K562 (cell line): ENCODE results near the gene RXRB. TPM values are rescaled to one million over a fixed set of nuclear protein-coding genes. Genes with fewer than 3 reads are reported as not detected.

Experiments used
- ARNT ChIP-seq, 2 experiments: fragments of 450-650 bp; IDR thresholded peaks; 2 replicates each; pipeline ENCODE4 v1.6.1; 2016; ENCODE audit warnings: mild to moderate bottlenecking in 1 of 2
- HDGF ChIP-seq: fragments of 450-650 bp; IDR thresholded peaks from 2 replicates; pipeline ENCODE4 v1.6.1; 2016
- MAFK ChIP-seq: IDR thresholded peaks from 2 replicates; pipeline ENCODE4 v1.6.1; 2011; ENCODE audit warnings: low read length, improper control_type of control experiment
- MEF2A ChIP-seq: IDR thresholded peaks from 2 replicates; pipeline ENCODE4 v1.6.1; 2011; ENCODE audit warnings: low read depth, mild to moderate bottlenecking, low read length, moderate library complexity; ENCODE audit not compliant: control insufficient read depth
- MYC ChIP-seq, 2 experiments: fragments of 250-450 bp in 1 of 2; sonication (Bioruptor Pico) in 1 of 2; IDR thresholded peaks; 2 replicates each; pipeline versions ENCODE4 v1.5.1 to v1.6.1; 2012 to 2021; ENCODE audit warnings: low read depth in 2 of 2, borderline replicate concordance in 1 of 2, improper control_type of control experiment in 1 of 2, low read length in 1 of 2, mild to moderate bottlenecking in 1 of 2, moderate library complexity in 1 of 2
- NR2C2 ChIP-seq, 2 experiments: fragments of 200-800 bp in 1 of 2; sonication (Bioruptor generic) in 1 of 2; sonication (generic) in 1 of 2; formaldehyde crosslinking in 1 of 2; IDR thresholded peaks; 2 replicates each; pipeline versions ENCODE4 v1.6.1 to v1.8.0; 2016 to 2022; ENCODE audit warnings: mild to moderate bottlenecking in 1 of 2, missing compliant biosample characterization in 1 of 2, missing genetic modification characterization in 1 of 2, missing genetic modification reagents in 1 of 2
- NUFIP1 ChIP-seq: fragments of 450-650 bp; IDR thresholded peaks from 2 replicates; pipeline ENCODE4 v1.6.1; 2018; ENCODE audit not compliant: partially characterized antibody
- RB1 ChIP-seq: fragments of 450-650 bp; IDR thresholded peaks from 2 replicates; pipeline ENCODE4 v1.6.1; 2017; ENCODE audit warnings: low read depth, mild to moderate bottlenecking
- SAFB ChIP-seq: fragments of 200-400 bp; formaldehyde crosslinking; IDR thresholded peaks from 2 replicates; pipeline ENCODE4 v1.6.1; 2017; ENCODE audit warnings: low read depth, low read length, borderline replicate concordance
- SIN3A ChIP-seq, 2 experiments: fragments of 150-350 bp in 1 of 2; IDR thresholded peaks; 2 replicates each; pipeline ENCODE4 v1.6.1; 2011 to 2016; ENCODE audit warnings: borderline replicate concordance in 2 of 2, low read depth in 2 of 2, low read length in 2 of 2, mild to moderate bottlenecking in 2 of 2, moderate library complexity in 2 of 2; ENCODE audit not compliant: control insufficient read depth in 1 of 2
- SMARCE1 ChIP-seq: fragments of 450-650 bp; IDR thresholded peaks from 2 replicates; pipeline ENCODE4 v1.7.1; 2016; ENCODE audit warnings: mild to moderate bottlenecking
- TOE1 ChIP-seq, 2 experiments: fragments of 450-650 bp in 1 of 2; sonication (generic) in 1 of 2; formaldehyde crosslinking in 1 of 2; IDR thresholded peaks; 2 replicates each; pipeline versions ENCODE4 v1.7.1 to v1.8.0; 2016 to 2022; ENCODE audit warnings: borderline replicate concordance in 2 of 2, mild to moderate bottlenecking in 2 of 2, antibody characterized with exemption in 1 of 2, inconsistent platforms in 1 of 2, low read depth in 1 of 2, missing genetic modification reagents in 1 of 2, moderate library complexity in 1 of 2
- ZNF507 ChIP-seq: conservative IDR thresholded peaks from 2 replicates; pipeline ENCODE4 v1.6.1; 2017; ENCODE audit warnings: missing genetic modification characterization, missing compliant biosample characterization
- polyA plus RNA-seq, 8 experiments: library from polyadenylated mRNA; depleted of rRNA in 4 of 8; stranded (reverse) in 5 of 8; unstranded in 3 of 8; fragments of >200 nt; fragmentation: Nextera tagmentation in 2 of 8; fragmentation: Illumina TruSeq in 1 of 8; extraction: Ambion mirVana in 2 of 8; extraction: Trizol in 1 of 8; gene quantifications; 2 replicates each; pipeline versions ENCODE4 v1.2.1 to v1.2.3, GENCODE V29; 2011 to 2014; ENCODE audit warnings: inconsistent platforms in 1 of 8, missing spikeins in 1 of 8
- total RNA-seq, 7 experiments: library from RNA; depleted of rRNA in 6 of 7; stranded (reverse); fragments of >200 nt in 6 of 7; fragmentation: Illumina TruSeq in 2 of 7; extraction: Trizol in 2 of 7; gene quantifications; 2 replicates each; pipeline versions ENCODE4 v1.2.1 to v1.2.3, GENCODE V29; 2011 to 2021; ENCODE audit warnings: low replicate concordance in 1 of 7
- TF ChIP-seq, protein P1 (sequence below): IDR thresholded peaks from 2 replicates; pipeline ENCODE4 v1.6.1; 2016; ENCODE audit warnings: missing genetic modification characterization, missing compliant biosample characterization
- TF ChIP-seq, protein P2 (sequence below): fragments of 200-800 bp; sonication (Bioruptor generic); IDR thresholded peaks from 2 replicates; pipeline ENCODE4 v1.6.1; 2017; ENCODE audit warnings: missing genetic modification characterization, missing compliant biosample characterization
- TF ChIP-seq, protein P3 (sequence below): sonication (generic); formaldehyde crosslinking; IDR thresholded peaks from 2 replicates; pipeline ENCODE4 v1.8.0; 2022; ENCODE audit warnings: mild to moderate bottlenecking, missing genetic modification reagents
- TF ChIP-seq, protein P4 (sequence below), 2 experiments: fragments of 450-650 bp; IDR thresholded peaks; 2 replicates each; pipeline ENCODE4 v1.6.1; 2018; ENCODE audit warnings: mild to moderate bottlenecking in 2 of 2, low read depth in 1 of 2; ENCODE audit not compliant: partially characterized antibody in 2 of 2

RXRB gene
- total and polyA plus RNA-seq, 9 of the 15 experiments (the other 6 are each of a cell fraction or from before 2014, with no cell fraction given): 0.76 to 35.5 (median 18.4) TPM

DNA sequence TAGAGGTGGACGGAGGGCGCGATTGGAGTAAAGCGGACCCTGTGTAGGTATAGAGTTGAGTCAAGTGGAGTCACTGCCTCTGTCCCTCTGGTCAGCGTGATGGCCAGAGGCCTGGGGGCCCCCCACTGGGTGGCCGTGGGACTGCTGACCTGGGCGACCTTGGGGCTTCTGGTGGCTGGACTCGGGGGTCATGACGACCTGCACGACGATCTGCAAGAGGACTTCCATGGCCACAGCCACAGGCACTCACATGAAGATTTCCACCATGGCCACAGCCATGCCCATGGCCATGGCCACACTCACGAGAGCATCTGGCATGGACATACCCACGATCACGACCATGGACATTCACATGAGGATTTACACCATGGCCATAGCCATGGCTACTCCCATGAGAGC, 681 bp upstream of the RXRB start (continued):
- TF ChIP-seq NR2C2 (CRISPR knock-in tag; IDR thresholded peaks at IDR 0.05) (no peak), NR2C2 (tag; IDR thresholded peaks at IDR 0.05) (peak; percentile 14; the same call in 1 of the 2 replicates), HDGF (0 out of 2 replicates have a peak, but pooled peaks have one; percentile 70), RB1 (peak; percentile 57; the same call in 1 of the 2 replicates), NUFIP1 (peak; percentile 17), ARNT (IDR thresholded peaks at IDR 0.05) (peak; percentile 0 to 41; a peak in 1 of 4 replicates), SMARCE1 (peak; percentile 43; the same call in 1 of the 2 replicates), SIN3A (IDR thresholded peaks at IDR 0.05; ENCODE audit: borderline replicate concordance in 2 of 2, control insufficient read depth in 1 of 2, low read depth in 2 of 2, low read length in 2 of 2) (peak; percentile 70 to 71; a peak in 3 of 4 replicates), MEF2A (no peak), MYC (IDR thresholded peaks at IDR 0.05; ENCODE audit: low read depth, low read length) (peak; percentile 38), MYC (CRISPR knock-in tag; IDR thresholded peaks at IDR 0.05; ENCODE audit: borderline replicate concordance, low read depth) (no peak), SAFB (no peak), TOE1 (IDR thresholded peaks at IDR 0.05; ENCODE audit: borderline replicate concordance) (0 out of 2 replicates have a peak, but pooled peaks have one; percentile 8), TOE1 (CRISPR knock-in tag; IDR thresholded peaks at IDR 0.05; ENCODE audit: borderline replicate concordance, low read depth) (0 out of 2 replicates have a peak, but pooled peaks have one; percentile 23), MAFK (peak; percentile 2; the same call in 1 of the 2 replicates), ZNF507 (no peak)
- TF ChIP-seq, protein P1, sequence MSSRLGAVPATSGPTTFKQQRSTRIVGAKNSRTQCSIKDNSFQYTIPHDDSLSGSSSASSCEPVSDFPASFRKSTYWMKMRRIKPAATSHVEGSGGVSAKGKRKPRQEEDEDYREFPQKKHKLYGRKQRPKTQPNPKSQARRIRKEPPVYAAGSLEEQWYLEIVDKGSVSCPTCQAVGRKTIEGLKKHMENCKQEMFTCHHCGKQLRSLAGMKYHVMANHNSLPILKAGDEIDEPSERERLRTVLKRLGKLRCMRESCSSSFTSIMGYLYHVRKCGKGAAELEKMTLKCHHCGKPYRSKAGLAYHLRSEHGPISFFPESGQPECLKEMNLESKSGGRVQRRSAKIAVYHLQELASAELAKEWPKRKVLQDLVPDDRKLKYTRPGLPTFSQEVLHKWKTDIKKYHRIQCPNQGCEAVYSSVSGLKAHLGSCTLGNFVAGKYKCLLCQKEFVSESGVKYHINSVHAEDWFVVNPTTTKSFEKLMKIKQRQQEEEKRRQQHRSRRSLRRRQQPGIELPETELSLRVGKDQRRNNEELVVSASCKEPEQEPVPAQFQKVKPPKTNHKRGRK: no peak
- TF ChIP-seq, protein P2, sequence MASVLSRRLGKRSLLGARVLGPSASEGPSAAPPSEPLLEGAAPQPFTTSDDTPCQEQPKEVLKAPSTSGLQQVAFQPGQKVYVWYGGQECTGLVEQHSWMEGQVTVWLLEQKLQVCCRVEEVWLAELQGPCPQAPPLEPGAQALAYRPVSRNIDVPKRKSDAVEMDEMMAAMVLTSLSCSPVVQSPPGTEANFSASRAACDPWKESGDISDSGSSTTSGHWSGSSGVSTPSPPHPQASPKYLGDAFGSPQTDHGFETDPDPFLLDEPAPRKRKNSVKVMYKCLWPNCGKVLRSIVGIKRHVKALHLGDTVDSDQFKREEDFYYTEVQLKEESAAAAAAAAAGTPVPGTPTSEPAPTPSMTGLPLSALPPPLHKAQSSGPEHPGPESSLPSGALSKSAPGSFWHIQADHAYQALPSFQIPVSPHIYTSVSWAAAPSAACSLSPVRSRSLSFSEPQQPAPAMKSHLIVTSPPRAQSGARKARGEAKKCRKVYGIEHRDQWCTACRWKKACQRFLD (CRISPR knock-in tag): peak; percentile 44; the same call in 1 of the 2 replicates
- TF ChIP-seq, protein P3, sequence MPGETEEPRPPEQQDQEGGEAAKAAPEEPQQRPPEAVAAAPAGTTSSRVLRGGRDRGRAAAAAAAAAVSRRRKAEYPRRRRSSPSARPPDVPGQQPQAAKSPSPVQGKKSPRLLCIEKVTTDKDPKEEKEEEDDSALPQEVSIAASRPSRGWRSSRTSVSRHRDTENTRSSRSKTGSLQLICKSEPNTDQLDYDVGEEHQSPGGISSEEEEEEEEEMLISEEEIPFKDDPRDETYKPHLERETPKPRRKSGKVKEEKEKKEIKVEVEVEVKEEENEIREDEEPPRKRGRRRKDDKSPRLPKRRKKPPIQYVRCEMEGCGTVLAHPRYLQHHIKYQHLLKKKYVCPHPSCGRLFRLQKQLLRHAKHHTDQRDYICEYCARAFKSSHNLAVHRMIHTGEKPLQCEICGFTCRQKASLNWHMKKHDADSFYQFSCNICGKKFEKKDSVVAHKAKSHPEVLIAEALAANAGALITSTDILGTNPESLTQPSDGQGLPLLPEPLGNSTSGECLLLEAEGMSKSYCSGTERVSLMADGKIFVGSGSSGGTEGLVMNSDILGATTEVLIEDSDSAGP: peak; percentile 69; the same call in 1 of the 2 replicates
- TF ChIP-seq, protein P4, sequence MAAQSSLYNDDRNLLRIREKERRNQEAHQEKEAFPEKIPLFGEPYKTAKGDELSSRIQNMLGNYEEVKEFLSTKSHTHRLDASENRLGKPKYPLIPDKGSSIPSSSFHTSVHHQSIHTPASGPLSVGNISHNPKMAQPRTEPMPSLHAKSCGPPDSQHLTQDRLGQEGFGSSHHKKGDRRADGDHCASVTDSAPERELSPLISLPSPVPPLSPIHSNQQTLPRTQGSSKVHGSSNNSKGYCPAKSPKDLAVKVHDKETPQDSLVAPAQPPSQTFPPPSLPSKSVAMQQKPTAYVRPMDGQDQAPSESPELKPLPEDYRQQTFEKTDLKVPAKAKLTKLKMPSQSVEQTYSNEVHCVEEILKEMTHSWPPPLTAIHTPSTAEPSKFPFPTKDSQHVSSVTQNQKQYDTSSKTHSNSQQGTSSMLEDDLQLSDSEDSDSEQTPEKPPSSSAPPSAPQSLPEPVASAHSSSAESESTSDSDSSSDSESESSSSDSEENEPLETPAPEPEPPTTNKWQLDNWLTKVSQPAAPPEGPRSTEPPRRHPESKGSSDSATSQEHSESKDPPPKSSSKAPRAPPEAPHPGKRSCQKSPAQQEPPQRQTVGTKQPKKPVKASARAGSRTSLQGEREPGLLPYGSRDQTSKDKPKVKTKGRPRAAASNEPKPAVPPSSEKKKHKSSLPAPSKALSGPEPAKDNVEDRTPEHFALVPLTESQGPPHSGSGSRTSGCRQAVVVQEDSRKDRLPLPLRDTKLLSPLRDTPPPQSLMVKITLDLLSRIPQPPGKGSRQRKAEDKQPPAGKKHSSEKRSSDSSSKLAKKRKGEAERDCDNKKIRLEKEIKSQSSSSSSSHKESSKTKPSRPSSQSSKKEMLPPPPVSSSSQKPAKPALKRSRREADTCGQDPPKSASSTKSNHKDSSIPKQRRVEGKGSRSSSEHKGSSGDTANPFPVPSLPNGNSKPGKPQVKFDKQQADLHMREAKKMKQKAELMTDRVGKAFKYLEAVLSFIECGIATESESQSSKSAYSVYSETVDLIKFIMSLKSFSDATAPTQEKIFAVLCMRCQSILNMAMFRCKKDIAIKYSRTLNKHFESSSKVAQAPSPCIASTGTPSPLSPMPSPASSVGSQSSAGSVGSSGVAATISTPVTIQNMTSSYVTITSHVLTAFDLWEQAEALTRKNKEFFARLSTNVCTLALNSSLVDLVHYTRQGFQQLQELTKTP (IDR thresholded peaks at IDR 0.05; ENCODE audit: low read depth in 1 of 2, partially characterized antibody in 2 of 2): peak in 1 of 2 experiments; percentile 60
